Fibroblast of skin of left quadriceps (primary cell): ENCODE measurements around the gene GIMAP6.
"Not testable (repeated sequence)": the region's sequence is repeated elsewhere in the genome, so short reads cannot be mapped to it uniquely, and the experiment has no call there.

Experiments used
- DNase-seq, 2 experiments: peaks; one replicate each; pipeline ENCODE4 v3.0.0-alpha.2; 2013; ENCODE audit warnings: low read depth in 2 of 2

GIMAP6 gene

GRCh38 chr7:150585199-150585598 lies 47.0 kb downstream of the GIMAP6 start:
- no peak for DNase-seq

- DNase-seq = no peak
Measured at GRCh38 chr7:150580638-150581394, 51.4 kb downstream of the GIMAP6 start.

GRCh38 chr7:150579979-150580637 lies 52.1 kb downstream of the GIMAP6 start:
- DNase-seq = not testable (repeated sequence)
